HUDEP-2 (cell line): ENCODE results near the gene CELF4.
A peak's percentile ranks its signal among the peaks of the same experiment; 100 is the strongest.

Source experiments
- DNase-seq, 76 experiments: peaks; one replicate each; lab custom pipeline; 2025; ENCODE audit not compliant: unreplicated experiment in 76 of 76; lab: John Stamatoyannopoulos, UW

CELF4 gene

GRCh38 chr18:37274309-37275236, 291.0 kb downstream of the CELF4 start:
- no peak for DNase-seq

- DNase-seq: no peak
These were observed 292.8 kb downstream of the CELF4 start for GRCh38 chr18:37272841-37273240.

GRCh38 chr18:37272226-37272625, 293.4 kb downstream of the CELF4 start:
- DNase-seq: no peak

GRCh38 chr18:37270666-37271052, 294.9 kb downstream of the CELF4 start:
- DNase-seq: no peak

- peak in 44 of 76 experiments; percentile 0 to 67 (median 30) for DNase-seq
These were observed 295.4 kb downstream of the CELF4 start for GRCh38 chr18:37270038-37270665.

- no peak for DNase-seq
These were observed 299.3 kb downstream of the CELF4 start for GRCh38 chr18:37266290-37266689.

GRCh38 chr18:37265382-37265781, 300.2 kb downstream of the CELF4 start:
- DNase-seq: no peak

- no peak for DNase-seq
These were observed 300.6 kb downstream of the CELF4 start for GRCh38 chr18:37264956-37265355.

GRCh38 chr18:37261988-37262387, 303.6 kb downstream of the CELF4 start:
- DNase-seq: no peak

GRCh38 chr18:37261246-37261840, 304.3 kb downstream of the CELF4 start:
- no peak for DNase-seq

GRCh38 chr18:37260367-37261093, 305.1 kb downstream of the CELF4 start:
- DNase-seq: no peak

- DNase-seq: no peak
These were observed 305.9 kb downstream of the CELF4 start for GRCh38 chr18:37259711-37260110.

- DNase-seq: no peak
These were observed 306.8 kb downstream of the CELF4 start for GRCh38 chr18:37258819-37259218.

GRCh38 chr18:37258131-37258530, 307.5 kb downstream of the CELF4 start:
- DNase-seq: no peak

- DNase-seq: no peak
These were observed 310.6 kb downstream of the CELF4 start for GRCh38 chr18:37254973-37255372.

GRCh38 chr18:37254236-37254754, 311.3 kb downstream of the CELF4 start:
- peak in 1 of 76 experiments; percentile 1 for DNase-seq

GRCh38 chr18:37253394-37254235, 312.0 kb downstream of the CELF4 start:
- DNase-seq: peak in 7 of 76 experiments; percentile 0 to 26 (median 20)

- DNase-seq: no peak
These were observed 312.7 kb downstream of the CELF4 start for GRCh38 chr18:37252854-37253393.

- DNase-seq: no peak
These were observed 313.3 kb downstream of the CELF4 start for GRCh38 chr18:37252342-37252741.
